T-helper 22 cell (primary cell): ENCODE data around the gene FAM9A.

Experiments used
- DNase-seq: peaks from one replicate; pipeline ENCODE4 v3.0.0-alpha.2; 2020; ENCODE audit warnings: low read depth

The FAM9A gene

DNA sequence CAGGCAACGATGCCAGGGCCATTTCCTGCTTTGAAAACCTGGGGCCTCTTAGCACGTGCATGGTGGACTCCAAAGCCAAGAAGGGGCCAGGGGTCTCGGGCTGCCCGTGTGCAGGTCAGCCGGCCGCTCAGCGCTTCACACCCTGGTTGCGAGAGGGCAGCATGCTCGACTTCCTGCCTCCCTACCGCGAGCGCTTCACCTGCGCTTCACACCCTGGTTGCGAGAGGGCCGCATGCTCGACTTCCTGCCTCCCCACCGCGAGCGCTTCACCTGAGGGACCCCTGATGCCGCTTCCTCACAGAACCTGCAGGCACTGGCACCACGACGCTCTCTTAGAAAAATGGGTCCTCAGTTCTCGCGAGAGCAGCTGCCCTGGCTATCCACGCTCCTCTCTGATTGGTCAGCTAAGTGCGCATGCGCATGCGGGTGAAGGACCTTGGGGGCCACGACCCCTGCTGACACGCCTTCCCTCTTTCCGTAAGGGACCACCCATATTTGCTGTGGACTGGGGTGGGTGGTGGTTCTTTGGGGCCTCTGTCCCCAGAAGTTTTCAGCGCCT lies at the start of gene FAM9A:
Gene FAM9A (minus strand): TSS at position 343 of the 559 bp plus-strand sequence. CDS start 1,212 bp downstream, outside the sequence.
- DNase-seq, result no peak

DNA sequence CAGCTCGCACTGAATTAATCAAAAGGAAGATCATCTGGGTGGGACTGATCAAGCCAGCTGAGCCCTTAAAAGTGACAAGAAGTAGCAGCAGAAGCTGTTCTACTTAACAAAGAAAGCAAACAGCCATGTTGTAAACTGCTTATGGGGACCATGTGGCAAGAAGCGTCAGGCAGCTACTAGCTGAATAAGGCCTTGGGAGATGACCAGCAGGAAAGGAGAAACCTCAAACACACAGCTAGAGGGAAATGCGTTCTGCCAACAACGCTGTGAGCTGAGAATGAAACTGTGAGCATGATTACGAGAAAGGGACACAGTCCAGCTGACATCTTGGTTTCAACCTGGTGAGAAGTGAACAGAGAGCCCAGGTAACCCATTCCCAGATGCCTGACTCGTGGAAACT lies 49.3 kb upstream of the FAM9A start:
- DNase-seq, result no peak

DNA sequence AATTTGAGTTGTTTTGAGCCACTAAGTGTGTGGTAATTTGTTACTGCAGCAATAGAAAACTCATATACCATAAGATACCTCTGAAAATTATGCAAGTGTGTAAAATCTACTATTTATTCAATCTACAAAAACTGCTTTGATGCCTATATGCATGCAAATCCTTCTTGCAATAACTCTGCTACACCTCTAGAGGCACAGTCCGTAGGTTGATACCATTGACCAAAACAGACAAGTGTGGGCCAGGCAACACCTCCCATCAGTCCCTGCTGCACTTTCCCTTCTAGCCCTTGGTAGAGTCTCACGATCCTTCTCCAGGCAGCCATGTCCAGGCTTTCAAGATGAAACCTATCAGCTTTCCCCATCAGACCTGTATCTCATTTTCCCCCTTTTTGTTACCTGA lies 48.8 kb upstream of the FAM9A start:
- DNase-seq, result no peak

DNA sequence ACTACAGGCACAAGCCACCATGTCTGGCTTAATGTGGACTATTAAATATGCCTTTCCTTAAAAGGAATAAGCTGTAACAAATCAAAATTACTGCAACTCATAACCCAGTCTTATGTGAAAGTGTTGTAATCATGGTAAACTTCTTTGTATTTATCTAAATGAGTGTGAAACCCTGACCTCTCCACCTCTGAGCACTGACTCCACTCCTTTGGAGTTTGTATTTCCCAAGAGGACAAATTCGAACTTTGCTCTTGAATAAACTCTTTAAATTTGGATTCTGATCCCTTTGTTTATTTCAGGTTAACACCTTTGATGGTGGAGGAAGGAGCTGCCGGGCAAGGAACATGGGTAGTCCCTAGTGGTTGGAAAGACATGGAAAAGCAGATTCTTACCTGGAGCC lies 48.3 kb upstream of the FAM9A start:
- DNase-seq, result no peak

DNA sequence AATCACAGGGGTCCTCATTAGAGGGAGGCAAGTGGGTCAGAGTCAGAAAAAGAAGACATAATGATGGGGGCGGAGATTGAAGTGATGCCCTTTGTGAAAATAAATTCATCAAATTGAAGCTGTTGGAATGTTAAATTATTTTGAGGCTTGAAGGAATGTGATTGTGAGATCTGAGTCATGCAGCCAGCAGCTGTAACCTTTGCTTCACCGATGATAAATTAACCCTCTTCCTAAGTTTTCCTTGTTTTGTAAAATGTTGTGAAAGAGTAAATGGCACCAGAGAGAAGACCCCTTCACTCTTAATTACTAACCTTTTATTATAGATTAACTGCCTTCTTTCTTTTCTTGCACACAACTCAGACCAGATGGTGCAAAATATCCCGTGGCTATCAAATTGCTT lies 47.7 kb upstream of the FAM9A start:
- DNase-seq, result no peak

DNA sequence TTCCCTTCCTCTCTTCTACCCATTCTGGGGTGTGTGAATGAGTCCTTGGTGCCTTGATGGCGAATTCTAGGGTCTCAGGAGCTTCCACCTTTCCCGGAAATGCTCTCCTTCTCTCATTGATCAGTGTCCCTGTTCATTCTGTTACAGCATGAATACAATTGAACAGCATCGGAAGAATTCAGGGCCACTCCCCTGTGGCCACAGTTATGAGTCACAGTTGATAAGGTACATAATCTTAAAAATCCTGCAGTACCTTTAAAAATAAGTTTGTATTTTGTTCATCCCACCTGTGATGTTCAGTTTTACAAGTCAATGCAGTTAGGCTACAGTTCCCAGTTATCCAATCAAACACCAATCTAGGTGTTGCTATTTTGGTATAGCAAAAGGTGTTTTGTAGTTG lies 47.3 kb upstream of the FAM9A start:
- no peak for DNase-seq

DNA sequence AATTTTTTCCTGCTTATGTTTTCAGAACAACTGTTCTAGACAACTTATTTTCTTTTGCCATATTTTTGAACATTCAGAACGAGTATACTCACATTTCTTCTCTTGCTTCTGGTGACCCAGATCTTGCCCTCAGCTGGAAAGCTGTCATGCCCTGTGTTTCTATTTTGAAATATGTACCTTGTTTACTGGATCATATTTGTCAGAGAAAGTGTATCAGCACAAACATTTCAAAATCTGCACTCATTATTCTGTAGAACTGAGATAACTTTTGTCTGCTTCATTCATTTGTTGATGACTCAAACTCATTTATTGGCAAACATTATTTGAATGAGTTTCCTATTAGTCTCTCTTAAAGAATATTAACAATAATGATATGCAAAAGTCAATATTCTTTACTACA lies 46.2 kb upstream of the FAM9A start:
- no peak for DNase-seq

DNA sequence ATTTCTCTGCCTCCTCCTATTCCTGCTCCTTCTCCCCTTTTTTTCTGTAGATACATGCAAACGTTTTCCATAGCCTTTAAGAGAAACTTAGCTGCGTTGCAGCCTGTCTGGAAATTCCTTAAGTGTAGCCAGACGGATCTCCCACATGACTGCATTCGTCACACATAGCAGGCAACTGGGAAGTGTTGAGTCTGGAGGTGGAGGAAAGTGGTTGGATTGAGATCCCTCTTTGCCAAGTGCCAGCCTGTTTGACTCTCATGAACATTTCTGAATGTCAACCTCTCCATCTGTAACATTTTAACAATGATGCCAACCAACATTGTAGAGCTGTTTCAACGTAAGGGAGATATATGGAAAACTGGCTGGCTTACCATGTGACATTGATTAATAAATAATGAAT lies 45.1 kb upstream of the FAM9A start:
- no peak for DNase-seq

DNA sequence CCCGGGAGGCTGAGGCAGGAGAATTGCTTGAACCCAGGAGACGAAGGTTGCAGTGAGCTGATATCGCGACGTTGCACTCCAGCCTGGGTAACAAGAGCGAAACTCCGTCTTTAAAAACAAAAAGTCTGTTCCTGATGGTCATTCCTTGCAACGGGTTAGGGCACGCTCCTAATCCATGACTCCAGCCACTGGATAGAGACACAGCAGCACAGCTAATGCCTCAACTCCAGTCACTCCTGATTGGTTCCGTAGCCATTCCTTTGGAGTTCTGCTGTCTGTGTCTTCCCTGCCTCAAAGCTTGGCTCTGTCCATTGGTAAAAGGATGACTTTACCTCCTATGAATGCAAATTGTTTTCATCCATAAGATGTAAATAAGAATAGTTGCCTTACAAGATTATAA lies 44.3 kb upstream of the FAM9A start:
- DNase-seq, result no peak

DNA sequence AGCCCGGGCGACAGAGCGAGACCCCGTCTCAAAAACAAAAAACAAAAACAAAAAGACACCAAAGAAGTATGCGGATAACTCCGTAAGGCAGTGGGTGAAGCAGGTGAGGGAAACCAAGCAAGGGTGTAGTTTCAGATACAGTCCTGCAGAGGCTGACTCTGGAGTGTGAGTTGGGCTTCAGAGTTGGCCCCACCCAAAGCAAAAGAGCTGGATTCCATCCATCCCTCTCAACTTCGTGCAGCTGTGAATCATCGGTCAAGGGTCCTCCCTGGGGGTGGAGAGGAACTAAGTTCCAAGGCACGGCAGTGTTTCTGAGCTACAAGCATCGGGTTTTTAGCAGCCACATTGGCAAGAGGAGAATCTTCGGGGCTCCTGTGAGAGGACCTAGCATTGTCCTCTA lies 43.9 kb upstream of the FAM9A start:
- DNase-seq, result no peak

DNA sequence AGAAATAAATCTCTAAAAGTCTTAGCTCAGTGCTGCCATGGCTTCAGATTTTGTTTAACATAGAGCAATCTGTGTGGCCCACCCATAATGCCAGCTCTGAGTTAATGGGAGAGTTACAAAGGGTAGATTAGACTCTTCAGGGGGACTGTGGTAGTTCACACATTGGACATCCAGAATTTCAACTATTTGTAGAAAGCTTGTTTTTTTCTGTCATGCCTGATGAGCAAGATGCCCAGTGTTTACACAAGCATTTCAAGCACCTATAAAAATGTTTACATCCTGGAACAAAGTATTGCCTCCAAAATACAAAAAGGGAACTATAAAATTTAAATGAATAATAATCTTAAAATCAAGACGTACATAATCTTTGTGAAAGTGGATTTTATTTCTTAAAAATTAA lies 43.0 kb upstream of the FAM9A start:
- no peak for DNase-seq

DNA sequence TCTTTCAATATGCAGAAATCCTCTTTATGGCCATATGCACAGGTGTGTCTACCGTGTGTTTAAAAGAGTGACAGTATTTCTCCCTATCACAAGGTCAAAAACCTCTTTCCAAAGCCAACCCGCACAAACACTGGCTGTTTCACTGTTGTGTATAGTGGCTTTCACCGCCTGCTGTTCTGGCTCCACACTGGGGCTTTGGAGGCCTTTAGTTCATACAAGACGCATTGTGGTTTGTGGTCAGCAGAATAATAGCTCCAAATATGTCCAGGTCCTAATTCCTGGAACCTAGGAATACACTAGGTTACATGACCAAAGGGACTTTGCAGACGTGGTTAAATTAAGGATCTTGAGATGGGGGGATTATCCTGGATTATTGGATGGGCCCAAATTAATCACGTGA lies 40.7 kb upstream of the FAM9A start:
- no peak for DNase-seq

DNA sequence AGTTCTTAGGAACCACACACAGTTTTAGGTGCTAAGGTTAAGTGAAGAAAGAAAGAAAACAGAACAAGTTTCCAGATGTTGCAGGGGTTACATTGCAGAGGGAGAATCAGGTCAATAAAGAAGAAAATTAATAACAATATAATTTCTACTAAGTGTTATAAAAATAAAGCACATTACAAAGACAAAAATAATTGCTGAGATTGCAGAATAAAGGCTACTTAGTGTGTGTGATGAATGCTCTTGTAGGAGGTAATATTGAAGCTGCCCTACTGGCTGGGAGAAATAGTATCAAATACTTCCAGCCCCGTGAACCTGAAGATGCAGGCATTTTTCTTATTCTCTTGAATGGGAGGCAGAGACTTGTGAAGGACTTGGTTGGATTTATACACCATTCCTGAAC lies 33.2 kb upstream of the FAM9A start:
- DNase-seq, result no peak

DNA sequence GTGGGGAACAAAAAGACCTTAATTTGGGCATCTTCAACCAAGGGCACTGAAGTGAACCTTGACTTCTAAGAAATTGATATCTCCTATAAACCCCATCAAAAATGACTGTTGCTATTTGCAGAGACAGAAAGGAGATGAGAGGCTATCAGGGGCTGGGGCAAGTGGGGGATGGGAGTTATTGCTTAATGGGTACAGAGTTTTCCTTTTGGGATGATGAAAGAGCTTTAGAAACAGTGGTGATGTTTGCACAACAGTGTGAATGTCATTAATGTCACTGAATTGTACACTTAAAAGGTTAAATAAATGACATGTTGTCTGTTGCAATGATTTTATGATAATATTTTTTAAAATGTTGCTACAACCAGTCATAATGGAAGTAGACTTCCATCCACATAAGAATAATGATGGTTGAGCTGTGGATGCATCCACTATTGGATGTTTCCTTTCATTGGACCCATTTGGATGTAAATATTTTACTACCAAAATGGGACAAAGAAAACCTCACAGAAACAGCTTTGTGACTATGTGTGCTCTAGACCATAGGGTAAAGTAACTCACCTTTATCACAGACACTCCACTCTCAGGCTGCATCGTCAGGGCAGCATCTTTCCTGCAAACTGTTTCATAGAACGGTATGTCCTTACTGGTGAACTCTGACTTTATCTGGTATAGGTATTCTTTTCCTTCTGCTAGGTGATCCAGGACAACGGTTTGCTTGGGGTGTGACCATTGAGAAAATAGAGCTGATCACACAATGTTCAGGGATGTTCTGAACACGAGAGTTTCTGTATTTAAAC lies 31.6 kb upstream of the FAM9A start:
- DNase-seq, result no peak

DNA sequence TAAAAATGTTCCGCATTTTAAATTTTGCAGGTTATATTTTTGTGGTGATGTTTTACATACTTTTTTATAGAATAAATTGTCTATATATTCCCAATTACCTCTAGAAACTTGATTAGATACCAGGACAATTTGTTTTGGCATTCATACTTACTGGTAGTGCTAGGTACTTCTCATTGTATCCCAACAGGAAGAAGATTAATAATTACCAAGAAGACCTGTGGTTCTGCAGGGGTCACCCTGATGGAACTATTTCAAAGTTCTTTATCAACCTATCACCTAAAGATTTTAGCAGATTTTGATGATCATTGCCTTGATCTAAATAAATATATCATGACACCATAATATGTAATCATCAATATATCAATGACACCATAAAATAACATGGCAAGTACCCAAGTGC lies 22.5 kb upstream of the FAM9A start:
- DNase-seq, result no peak

DNA sequence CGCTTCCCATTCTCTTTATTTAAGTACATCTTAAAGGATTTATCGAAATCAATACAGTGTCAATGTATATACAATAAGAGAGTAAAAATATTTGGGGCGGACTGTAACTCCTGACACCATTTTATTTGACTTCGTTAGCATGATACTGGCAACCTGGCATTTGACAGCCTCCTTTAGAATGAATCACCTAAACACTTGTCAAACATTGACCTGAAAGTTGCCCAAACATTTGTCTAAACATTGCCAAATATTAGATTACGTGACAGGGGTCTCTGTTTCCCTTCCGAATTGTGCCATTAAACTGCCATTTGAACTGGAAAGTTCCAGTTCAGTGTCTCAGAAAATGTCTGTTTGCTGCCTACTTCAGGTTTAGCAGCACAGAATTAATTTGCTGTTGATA lies 20.8 kb upstream of the FAM9A start:
- DNase-seq, result no peak

DNA sequence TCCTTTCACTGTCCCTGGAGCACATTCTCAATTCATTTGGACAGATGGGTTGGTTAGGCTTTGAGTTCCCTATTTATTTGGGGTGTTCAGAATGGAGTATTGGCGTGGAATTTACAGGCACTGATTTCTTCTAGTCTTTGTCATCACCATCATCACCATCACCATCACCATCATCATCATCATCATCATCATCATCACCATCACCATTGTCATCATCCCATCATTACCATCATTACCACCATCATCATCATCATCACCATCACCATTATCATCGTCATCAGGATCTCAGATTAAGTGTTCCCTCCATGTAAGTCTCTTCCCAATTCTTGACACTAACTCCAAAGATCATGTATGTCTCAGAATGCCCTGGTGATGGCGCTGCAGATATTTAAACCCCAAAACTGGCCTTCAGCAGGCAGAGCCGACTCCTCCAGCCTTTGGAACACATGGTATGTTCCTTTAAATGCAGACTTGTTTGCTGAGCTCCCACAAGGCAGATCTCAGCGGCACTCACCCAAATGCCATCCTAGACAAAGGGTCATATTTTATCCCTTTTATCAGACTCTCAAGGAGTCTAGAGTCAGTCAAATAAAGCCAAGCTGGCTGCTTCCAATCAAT lies 19.8 kb upstream of the FAM9A start:
- no peak for DNase-seq

DNA sequence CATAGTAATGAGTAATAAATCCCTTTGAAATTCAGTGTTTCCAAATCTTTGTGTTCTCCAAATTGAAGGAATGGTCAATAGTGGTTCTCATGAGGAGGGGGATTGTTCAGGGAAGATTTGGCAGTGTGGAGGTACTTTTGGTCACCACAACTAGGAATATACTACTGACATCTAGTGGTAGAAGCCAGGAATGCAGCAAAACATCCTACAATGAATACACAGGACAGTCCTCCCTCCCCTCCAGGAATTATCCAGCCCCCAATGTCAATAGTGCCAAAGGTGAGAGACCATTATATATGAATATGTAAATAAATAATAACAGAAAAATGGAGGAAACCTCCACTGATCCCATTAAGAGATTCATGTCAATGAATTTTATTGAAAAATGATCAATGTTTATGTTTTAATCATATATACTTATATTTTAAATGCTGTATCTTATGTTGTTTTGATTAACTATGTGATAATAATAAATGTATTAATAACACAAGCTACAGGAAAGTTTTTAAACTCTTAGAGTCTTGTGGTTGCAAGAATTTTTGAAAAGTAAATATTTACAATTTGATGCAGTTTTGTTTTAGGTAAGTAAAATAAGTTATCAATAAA lies 14.4 kb upstream of the FAM9A start:
- no peak for DNase-seq

DNA sequence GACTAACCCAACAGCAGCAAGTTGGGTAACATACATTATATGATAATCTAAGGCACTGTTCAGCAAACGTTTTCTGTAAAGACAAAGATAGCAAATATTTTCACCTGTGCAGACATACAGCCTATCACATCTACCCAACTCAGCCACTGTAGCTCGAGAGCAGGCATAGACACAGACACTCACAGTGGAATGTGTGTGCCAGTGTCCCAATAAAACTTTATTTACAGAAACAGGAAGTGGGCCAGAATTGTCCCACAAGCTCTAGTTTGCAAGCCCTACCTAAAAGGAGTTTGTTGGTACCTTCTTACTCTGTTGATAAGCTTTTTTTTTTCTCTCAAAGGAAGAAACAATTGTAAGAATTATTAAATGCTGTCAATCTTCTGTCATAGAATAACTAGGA lies 11.9 kb upstream of the FAM9A start:
- DNase-seq, result no peak

DNA sequence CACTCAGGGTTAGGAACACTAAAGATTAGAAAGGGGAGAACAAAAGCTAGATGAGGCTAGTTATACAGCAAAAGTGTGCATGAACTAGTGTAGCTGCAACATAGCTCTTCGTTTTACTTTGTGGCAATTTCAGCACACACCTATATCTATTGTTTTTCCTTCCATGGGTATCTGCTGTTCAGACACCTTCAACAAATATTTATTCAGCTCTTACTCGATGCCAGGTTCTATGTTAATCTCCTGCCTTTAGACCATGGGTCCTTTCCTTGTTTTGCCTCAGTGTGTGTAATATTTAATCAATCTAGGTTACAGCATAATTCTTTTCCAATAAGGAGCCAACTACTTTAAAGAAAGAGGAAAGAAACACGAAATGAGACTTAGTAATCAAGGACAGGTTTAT lies 10.4 kb upstream of the FAM9A start:
- no peak for DNase-seq

DNA sequence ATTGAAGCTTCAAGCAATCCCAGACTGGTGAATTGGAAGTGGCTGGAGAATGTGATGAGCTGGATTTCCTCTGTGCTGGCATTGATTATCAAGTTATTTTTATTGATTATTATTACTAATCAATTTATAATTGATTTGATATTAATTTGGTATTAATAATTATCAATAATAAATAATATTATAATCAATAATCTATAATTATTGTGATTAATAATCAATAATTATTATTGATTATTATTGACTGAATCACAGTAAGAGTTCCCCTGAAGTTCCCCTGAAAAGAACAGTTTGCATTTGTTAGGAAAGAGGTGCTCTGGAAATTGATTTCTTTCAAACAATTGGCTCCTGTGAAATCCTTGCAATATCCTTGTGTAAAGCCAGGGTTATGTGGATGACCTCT lies 7.5 kb upstream of the FAM9A start:
- no peak for DNase-seq

DNA sequence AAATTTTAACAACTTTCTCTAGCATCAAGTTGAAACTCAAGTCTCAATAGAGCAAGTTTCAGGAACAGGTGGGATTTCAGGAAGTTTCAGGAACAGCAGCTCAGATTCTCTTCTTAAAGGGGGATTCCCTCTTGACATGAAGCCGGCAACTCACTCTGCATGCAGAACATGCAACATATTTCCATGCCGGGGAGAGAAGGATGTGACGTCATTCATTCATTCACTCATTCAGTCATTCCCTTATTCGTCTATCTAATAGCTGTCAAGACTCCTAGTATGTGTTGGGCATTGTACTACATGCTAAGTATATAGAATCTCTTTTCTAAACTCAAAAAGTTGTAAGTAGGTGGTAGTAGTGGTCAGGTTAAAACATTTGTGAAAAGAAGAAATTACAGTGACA lies 4.8 kb upstream of the FAM9A start:
- no peak for DNase-seq

DNA sequence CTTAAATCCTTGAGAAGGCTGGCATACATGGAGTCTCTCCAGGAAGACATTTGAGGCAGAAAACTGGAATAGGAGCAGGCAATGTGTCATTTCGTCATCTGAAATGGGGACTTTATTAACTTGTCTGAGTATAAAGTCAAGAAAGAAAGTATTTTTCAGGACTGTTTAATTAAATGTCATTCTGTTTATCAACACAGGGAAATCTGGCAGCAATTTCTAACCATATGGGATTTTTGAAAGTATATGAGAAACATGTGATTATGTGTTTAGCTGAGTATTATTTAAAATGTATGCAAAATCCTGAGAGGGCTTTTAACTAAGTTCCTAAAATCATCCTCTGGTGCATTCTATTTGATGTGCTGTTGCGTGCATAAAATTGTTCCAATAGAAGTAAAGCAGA lies 3.9 kb upstream of the FAM9A start:
- DNase-seq, result no peak
